ENCODE data around the gene PRSS50. TPM values are rescaled to one million over a fixed set of nuclear protein-coding genes. Genes with fewer than 3 reads are reported as not detected.
A peak's percentile ranks its signal among the peaks of the same experiment; 100 is the strongest.

Gene PRSS50
- total and polyA plus RNA-seq, 8 donors, result under 0.01 to 0.10 TPM; not detected in 6

- Histone ChIP-seq H3K4me1 (peaks cover 18 to 36% (median 23%) of the 10 kb centered on the region in 4 donors), H3K4me3 (no peak overlapping the region), H3K9me3 (no peaks in the 10 kb centered on the region), H3K36me3 (no peaks in the 10 kb centered on the region), H3K27ac (no peak overlapping the region), H3K27me3 (peaks cover 0 to 26% (median 17%) of the 10 kb centered on the region in 3 donors)
- DNase-seq, result no peak
- intact Hi-C loops (cut with DNase I; ENCODE audit: low total_unique reads), result no loop called here
- 67 to 91% (median 81%) methylated on average over 4 of the region's 4 CpGs for WGBS, 5 donors
- TF ChIP-seq EP300 (IDR thresholded peaks at IDR 0.05), result no peak
- TF ChIP-seq CTCF (IDR thresholded peaks at IDR 0.05), result no peak
- TF ChIP-seq POLR2A (IDR thresholded peaks at IDR 0.05), result no peak
- no peak for TF ChIP-seq POLR2AphosphoS5 (IDR thresholded peaks at IDR 0.05)
These were observed 15.2 kb downstream of the PRSS50 start for GRCh38 chr3:46702246-46703012.

DNA sequence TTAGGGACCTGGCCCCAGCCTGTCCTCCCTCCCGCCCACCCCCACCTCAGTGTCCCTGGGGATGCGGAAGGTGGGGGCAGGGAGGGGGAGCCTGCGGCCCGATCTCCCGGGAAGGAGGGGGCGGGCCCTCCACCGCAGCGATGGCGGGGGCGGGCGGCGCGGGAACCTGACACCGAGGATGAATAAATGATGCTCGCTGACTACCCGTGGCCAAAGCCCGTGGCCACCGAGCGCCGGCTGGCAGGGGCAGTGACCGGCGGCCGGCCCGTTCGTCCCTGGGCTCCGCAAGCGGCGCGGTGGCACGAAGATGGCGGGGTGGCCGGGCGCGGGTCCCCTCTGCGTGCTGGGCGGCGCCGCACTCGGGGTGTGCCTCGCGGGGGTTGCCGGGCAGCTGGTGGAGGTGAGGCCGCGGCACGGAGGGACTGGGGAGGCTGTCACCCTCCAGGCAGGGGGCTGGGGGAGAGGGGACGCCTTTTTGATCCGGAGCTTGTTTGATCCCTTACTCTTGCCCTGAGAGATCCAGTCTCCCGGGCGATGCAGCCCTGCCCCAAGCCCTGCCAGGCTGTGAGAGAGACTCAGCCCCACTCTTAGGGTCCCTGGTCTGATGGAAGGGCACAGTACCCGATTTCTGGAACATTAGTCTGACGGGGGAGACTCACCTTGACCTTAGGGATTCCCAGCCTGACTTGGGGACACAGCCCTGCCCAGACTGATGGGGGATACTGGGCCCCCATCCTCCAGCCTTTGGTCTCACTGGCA is 16.3 kb downstream of the PRSS50 start, which contains the start of gene TMIE:
Gene TMIE, plus strand, starts transcription at position 212 of the 759 bp plus-strand sequence. Its CDS starts 96 bp downstream, at position 308.
- Histone ChIP-seq H3K9me3 (no peaks in the 10 kb centered on the region), H3K27me3 (peaks cover 0 to 26% (median 17%) of the 10 kb centered on the region in 3 donors), H3K36me3 (no peaks in the 10 kb centered on the region), H3K4me3 (peak within 1 kb of the TSS; percentile 35 to 48 (median 42)), H3K27ac (peak within 1 kb of the TSS in 1 of 5 donors; percentile 24), H3K4me1 (peaks cover 18 to 46% (median 27%) of the 10 kb centered on the region in 4 donors)
- peak in 1 of 2 donors; percentile 47 for DNase-seq
- intact Hi-C loops (cut with DNase I; ENCODE audit: low total_unique reads), result no loop called here
- no peak for TF ChIP-seq POLR2AphosphoS5 (IDR thresholded peaks at IDR 0.05)
- TF ChIP-seq CTCF (IDR thresholded peaks at IDR 0.05), result no peak
- no peak for TF ChIP-seq EP300 (IDR thresholded peaks at IDR 0.05)
- TF ChIP-seq POLR2A (IDR thresholded peaks at IDR 0.05), result no peak
- 5 to 20% (median 9%) methylated on average over 2 to 51 of the region's 51 CpGs for WGBS, 5 donors

GRCh38 chr3:46700772-46701171 is 16.9 kb downstream of the PRSS50 start:
- TF ChIP-seq POLR2AphosphoS5 (IDR thresholded peaks at IDR 0.05), result no peak
- no peaks in the 10 kb centered on the region for H3K36me3 ChIP-seq
- 26 to 48% (median 34%) methylated on average over 3 to 4 of the region's 4 CpGs for WGBS, 5 donors
- H3K27me3 ChIP-seq, result peaks cover 0 to 26% (median 17%) of the 10 kb centered on the region in 3 donors
- H3K4me1 ChIP-seq, result peaks cover 18 to 51% (median 33%) of the 10 kb centered on the region in 4 donors
- no peaks in the 10 kb centered on the region for H3K9me3 ChIP-seq
- peak in 1 of 2 donors; percentile 77 for DNase-seq
- no peak overlapping the region for H3K27ac ChIP-seq
- intact Hi-C loops (cut with DNase I; ENCODE audit: low total_unique reads), result no loop called here
- peak overlapping the region; percentile 35 to 48 (median 42) for H3K4me3 ChIP-seq

DNA sequence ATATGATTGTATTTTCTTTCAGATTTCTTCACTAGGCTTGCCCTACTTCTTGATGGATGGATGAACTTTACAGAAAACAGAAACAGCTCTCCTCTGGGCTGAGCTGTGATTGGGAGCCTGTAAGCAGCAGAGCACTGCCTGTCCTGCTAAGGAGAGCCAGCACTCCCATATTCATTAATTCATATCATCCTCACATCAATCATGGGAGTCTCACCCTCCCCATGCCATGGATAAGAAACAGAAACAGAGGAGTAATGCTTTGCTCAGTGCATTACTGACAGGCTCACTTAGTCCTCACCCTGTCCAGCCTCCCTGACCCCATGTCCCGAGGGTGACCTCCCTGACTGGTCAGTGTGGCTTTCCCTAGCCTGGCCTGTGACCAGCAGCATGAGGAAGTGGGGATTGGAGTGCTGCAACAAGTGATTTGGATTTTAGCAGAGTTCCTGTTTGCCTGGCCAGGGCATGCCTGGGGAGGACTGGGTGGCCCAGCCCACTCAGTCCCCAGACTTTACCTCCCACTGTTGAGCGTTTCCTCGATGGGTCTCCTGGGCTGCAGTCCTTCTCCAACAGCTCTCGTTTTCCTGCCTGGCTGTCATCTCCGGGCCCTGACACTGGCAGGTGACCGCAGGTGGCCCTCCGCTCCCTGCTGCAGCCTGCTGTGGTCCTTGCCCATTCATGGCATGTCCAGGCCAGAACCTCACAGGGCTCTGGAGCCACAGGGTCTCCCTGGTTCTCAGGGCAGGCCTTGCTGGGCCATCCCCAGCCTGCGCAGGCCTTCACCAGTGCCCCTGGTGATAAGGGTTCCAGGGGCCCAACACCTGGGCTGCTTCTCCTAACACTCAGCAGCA is 17.8 kb downstream of the PRSS50 start:
- intact Hi-C loops (cut with DNase I; ENCODE audit: low total_unique reads), result no loop called here
- peaks cover 0 to 26% (median 17%) of the 10 kb centered on the region in 3 donors for H3K27me3 ChIP-seq
- no peaks in the 10 kb centered on the region for H3K36me3 ChIP-seq
- no peak overlapping the region for H3K4me3 ChIP-seq
- TF ChIP-seq POLR2AphosphoS5 (IDR thresholded peaks at IDR 0.05) (peak in 1 of 3 donors; percentile 42), CTCF (IDR thresholded peaks at IDR 0.05) (no peak), POLR2A (IDR thresholded peaks at IDR 0.05) (no peak), EP300 (IDR thresholded peaks at IDR 0.05) (no peak)
- whole genome bisulfite sequencing, 5 donors, result 53 to 82% (median 68%) methylated on average over 5 to 8 of the region's 8 CpGs
- peaks cover 24 to 56% (median 42%) of the 10 kb centered on the region in 4 donors for H3K4me1 ChIP-seq
- no peaks in the 10 kb centered on the region for H3K9me3 ChIP-seq
- H3K27ac ChIP-seq, result peak overlapping the region in 1 of 5 donors; percentile 24
- DNase-seq, result peak in 1 of 2 donors; percentile 44
